CD4-positive, alpha-beta T cell treated with Interleukin-2 at 100 ng/mL for 4 hours (primary cell): ENCODE results near the gene FIBIN.
"Not testable (repeated sequence)": the region's sequence is repeated elsewhere in the genome, so short reads cannot be mapped to it uniquely, and the experiment has no call there.

Source experiments
- DNase-seq: peaks from one replicate; pipeline ENCODE4 v3.0.0-alpha.2; 2020; ENCODE audit warnings: low spot score

FIBIN gene

DNA sequence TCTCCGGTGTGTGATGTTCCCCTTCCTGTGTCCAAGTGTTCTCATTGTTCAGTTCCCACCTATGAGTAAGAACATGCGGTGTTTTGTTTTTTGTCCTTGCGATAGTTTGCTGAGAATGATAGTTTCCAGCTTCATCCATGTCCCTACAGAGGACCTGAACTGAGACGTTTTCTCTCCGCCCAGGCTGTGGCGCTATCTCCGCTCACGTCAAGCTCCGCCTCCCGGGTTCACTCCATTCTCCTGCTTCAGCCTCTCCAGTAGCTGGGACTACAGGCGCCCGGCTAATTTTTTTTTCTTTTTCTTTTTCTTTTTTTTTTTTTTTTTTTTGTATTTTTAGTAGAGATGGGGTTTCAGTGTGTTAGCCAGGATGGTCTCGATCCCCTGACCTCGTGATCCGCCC, 16.7 kb upstream of the FIBIN start:
- not testable (repeated sequence) for DNase-seq

DNA sequence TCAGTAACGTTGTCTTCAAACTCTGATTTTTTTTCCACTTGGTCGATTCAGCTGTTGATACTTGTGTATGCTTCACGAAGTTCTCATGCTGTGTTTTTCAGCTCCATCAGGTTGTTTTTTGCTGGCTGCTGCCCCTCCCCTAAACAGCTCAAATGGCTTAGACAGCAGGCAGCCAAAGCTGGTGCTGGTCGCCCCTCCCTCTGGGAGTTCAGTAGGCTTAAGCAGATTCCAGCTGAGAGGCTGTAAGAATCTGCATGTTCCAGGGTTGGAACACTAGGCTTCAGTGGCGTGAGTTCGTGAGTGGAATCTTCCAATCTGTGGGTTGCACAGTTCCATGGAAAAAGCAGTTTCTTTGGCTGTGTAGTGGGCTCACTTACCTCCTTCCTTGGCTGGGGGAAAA, 10.3 kb upstream of the FIBIN start:
- DNase-seq, result no peak

DNA sequence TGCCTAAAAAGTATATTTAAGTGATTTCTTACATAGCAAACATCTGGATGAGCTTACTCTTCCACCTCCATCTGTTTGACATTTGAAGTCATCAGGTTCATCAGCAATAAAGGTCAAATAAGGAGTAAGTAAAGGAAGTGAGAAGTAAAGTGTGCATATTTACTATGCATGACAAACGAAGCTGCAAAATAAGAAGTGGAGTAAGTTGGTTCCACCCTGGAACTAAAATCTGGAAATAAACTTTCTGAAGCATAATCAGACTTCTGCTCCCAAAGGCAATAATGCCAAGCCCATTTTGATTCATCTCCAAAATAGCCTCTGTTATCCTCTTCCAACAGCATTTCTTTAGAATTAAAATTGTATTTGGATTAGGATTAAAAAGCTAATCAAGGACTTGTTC, 8.4 kb upstream of the FIBIN start:
- DNase-seq, result no peak

DNA sequence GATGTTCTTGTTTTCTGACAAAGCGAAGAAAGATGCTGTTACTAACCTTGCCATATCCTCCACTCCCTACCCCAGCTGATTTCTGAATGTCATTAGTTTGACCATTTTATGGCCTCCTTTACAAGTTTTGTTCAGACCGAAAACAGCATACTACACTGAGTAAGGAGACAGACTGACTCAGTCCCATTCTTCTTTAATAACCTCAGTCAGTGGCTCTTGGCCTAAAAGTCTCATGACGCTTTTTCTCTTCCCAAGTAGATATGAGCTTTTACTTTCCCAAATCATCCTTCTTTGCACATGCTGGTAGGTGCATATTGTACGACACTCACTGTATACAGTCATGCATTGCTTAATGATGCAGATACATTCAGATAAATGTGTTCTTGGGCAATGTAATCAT, 8.0 kb upstream of the FIBIN start:
- no peak for DNase-seq

DNA sequence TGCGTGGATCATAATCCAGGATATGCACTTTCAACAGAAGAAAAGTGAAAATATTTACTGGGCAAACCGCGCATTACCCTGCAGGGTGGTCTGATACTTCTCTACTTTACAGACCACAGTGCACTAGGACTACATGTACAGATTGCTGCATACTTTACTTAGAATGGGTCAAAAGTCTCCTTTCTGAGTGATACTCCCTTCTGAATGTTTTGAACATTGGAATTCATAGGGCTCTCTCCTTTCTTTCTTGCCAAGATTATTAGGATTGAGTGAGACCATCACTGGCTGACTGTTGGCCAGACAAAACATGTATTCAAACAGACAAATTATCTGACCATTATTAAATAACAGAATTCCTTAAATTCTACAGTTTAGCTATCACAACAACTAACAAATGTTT, 6.6 kb upstream of the FIBIN start:
- DNase-seq, result no peak

DNA sequence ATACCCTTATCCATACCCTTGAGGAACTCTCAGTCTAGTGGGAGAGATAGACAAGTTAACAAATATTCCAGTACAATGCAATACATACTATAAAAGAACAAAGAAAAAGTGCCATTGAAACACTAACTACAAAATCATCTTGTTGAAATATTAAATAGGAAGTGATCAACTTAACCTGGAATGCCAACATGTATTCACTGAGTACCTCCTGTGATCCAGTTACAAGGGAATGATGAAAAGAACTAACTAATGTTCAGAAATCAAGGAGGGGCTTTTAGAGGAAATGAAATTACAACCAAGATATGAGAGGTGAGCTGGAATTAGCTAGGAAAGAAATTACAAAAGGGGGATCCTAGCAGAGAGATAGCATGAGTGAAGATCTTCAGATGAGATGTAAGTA, 6.2 kb upstream of the FIBIN start:
- no peak for DNase-seq

DNA sequence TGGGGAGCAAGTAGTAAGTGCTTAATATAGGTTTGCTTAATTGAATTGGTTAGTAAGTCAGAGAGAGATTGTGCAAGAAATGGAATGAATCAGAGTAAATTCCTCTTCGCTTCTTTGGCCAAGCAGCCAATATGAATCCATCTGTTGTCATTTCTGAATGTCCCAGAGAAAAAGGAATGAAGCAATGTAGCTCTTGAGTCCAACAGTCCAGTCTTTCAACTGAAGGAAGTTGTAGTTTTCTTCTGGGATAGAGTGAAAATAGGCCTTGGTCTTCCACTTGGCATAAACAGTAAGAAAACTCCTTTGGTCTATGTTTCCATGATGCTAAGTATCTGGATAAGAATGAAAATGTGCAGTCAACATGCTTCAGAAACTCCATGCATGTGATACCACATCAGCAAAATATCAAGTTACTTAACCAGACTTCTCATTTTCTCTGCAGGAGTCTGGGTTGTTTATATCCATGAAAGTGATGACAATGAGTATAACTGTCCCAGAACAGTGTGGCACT, 1.8 kb upstream of the FIBIN start:
- no peak for DNase-seq

DNA sequence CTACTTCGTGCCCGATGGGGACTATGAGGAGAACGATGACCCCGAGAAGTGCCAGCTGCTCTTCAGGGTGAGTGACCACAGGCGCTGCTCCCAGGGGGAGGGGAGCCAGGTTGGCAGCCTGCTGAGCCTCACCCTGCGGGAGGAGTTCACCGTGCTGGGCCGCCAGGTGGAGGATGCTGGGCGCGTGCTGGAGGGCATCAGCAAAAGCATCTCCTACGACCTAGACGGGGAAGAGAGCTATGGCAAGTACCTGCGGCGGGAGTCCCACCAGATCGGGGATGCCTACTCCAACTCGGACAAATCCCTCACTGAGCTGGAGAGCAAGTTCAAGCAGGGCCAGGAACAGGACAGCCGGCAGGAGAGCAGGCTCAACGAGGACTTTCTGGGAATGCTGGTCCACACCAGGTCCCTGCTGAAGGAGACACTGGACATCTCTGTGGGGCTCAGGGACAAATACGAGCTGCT, 751 bp downstream of the FIBIN start:
- no peak for DNase-seq

DNA sequence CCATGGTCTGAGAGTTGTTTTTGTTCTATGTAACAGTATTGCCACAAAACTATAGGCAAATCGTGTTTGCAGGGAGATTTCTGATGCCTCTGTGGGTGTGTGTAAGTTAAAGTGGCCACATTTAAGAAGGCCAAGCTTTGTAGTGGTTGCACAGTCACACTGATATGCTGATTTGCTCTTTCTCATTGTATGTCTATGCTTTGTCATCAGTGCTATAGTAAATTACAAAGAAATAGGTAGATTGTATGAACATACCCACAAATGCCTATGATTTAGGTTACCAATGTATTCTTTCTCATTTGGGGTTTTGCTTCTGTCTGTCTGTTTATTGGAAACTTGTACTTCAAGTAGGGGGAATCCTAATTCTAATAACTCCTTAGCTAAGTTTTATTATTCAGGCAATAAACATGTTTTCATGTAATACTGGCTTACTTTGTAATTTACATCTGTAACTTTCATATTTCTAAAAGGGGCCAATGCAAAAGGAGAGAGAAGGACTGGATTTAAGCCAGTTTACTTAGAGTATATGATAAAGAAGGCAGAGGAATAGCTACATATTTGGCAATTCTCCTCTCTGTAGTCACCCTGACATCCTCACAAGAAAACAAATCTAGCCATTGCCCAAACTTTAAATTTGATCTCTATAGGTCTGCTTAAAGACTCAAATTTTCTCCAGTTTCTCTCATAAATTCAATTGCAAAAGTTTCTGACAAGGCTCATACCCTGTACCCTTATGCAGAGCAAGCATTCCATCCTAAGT, 2.0 kb downstream of the FIBIN start:
- DNase-seq, result no peak

DNA sequence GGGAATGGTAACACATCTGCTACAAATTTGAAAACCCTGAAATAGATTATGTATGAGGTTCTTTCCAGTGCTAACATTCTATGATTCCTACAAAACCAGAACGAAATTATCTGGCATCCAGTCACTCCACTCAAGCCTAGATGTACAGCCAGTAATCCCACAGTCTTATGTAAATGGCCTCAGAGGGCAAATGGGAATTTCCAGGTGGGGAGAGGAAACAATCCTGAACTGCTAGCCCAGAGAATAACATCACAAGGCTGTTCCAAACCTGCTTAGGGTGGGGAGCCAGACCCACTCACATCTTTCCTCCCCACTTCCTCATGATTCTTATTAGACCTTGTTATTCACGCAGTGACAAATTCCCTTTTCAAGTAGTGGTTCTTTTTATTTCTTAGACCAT, 3.5 kb downstream of the FIBIN start:
- DNase-seq, result no peak

DNA sequence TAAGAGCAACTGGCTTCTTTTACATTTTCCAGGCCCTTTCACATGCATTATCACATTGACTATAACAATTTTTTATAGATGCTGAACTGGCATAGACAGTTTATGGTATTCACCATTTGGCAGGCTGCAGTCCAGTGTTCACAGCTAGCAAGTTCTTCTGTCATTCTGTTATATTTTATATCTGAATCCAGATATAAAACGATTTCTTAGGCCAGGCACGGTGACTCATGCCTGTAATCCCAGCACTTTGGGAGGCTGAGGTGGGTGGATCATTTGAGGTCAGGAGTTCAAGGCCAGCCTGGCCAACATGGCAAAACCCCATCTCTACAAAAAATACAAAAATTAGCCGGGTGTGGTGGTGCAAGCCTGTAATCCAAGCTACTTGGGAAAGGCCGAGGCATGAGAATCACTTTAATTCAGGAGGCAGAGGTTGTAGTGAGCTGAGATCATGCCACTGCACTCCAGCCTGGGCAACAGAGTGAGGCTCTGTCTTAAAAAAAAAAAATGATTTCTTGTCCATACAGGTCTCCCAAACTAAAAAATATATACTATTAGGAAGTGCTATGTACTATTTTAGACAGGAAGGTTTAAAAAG, 7.3 kb downstream of the FIBIN start:
- DNase-seq, result not testable (repeated sequence)

DNA sequence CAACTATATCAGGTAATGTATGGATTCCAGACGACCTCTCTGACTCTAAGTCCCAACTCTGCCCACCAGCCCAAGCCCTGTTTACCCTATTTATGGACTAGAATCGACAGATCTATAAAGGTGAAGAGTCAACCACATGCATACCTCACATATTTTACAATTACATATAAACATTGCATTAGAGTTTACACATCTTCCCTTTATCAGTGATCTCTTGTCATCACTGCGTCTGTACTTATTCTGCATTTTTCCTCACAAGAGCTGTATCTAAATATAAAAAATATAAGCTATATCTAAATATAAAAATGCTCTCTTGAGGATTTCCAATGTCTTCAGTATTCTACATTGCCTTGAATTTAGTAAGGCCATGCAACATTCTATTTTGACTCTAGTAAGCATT, 8.5 kb downstream of the FIBIN start:
- no peak for DNase-seq

DNA sequence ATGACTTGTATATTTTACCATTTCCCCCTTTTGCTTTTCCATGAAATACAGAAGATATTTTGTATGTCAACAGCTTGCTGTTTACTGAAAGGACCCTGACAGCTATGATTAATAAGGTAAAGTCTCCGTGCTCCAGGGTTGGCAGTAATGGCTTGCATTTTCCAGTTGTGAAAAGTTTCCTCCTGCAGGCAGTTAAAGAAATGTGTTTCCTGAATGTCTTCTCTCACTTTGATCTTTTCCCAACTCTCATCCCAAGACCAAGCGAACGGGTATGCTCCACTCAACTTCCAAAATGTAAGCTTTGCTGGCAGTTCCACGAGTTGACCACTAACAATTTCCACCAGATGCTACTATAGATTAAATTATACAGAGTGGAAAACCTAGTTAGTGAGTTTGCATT, 8.9 kb downstream of the FIBIN start:
- no peak for DNase-seq

DNA sequence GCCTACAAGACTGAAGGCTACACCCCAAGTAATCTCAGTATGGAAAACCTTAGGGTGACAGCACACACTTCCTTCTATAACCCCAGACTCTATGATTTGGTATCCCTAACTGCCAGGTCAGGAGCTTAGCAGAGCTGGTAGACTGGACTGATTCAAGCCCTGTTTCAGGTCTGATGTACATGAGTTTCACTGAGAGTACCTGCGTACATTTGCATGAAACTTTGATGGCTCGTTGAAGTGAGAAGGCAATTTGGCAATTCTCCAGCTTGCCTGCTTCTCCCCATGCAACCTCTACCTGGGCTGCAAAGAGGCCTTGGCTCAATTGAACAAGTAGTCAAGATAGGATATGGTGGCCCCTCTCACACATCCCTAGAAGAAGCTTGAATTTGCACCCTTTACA, 10.2 kb downstream of the FIBIN start:
- DNase-seq, result no peak

DNA sequence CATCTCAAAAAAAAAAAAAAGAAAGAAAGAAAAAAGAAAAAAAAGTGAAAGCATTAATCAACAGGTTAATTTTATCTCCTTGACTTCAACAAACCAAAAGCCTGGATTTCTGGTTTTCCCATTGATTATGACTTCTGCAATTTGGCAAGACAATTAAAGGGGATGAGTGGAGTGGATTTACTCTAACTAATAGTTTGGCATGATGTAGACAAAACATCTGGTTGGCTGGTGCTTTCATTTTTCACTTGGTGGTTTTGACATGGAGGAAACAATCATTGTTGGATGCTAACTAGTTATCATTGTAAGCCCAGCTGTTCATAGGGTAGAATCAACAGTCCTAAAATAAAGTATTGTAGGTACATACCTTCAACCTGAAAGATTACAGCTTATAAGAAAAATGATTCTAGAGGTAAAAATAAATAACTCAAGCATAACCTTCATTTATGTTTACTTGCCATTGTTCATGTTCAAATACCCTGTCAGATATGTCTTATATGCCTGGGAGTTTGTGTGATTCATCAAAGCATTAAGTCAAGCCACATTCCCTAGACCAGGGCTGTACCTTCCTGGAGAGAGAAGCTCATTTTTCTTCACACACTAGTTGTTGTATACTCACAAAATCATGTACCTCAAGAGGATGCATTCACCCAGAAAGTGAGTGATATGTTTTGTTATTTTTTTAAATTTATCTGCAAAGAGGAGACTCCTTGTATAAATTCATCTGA, 15.1 kb downstream of the FIBIN start:
- no peak for DNase-seq

DNA sequence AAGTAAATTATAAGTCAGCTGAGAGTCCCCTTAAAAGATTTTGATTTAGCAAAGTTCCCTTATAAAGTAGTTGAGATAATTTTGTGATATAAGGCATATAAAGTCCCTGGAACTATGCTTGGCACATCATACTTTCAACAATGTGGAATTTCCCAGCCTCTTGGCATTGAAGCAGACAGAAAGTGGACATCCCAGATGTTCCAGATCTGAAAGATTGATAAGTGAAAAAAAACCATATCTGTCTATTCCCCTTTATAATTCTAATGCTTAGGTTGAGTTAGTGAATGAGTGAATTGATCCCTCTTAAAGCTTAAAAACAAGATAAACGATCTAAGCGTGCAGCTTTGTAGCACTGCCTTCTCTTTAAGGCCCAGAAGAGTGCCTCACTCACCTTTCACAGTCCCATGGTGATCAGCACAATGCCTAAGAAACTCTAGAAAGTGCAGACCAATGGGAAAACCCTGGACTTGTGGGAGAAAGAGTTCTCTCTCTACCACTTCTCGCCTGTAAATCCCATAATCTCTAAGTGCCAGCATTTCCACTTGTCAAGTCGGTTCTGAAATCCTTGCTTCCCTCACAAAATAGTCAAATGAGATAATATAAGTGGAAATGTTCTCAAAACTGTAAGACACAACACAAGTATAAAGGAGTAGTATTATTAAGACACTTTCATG, 17.8 kb downstream of the FIBIN start:
- DNase-seq, result no peak

DNA sequence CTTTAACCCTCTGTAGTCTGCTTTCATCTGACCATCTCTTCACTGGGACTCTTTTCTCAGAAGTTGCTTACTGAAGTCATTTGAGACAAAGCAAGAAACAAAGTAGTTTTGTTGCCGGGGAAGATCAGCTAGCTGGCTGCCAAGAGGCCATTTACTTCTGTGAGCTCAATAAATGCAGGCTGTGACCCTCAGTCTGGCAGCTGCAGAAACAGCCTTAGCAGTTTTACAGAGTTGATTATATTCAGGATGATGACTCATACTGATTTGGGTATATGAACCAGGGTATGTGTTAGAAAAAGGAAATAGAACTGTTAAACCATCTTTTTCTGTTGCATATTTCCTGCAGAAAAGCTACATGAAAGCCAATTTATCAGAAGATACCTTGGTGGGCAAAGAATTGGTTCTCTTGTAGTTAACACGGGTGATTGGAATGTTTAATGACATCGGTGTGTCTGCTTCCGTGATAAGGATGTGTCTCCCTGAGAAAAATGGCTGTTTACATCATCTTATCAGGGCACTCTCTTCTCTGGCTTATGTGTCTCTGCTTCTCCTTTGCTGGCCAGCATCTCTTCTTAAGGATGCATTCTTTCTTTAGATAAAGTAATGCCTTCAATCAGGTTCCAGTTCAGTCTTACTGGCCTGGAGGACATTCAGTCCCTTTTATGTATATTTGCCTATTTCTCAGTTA, 18.5 kb downstream of the FIBIN start:
- no peak for DNase-seq

DNA sequence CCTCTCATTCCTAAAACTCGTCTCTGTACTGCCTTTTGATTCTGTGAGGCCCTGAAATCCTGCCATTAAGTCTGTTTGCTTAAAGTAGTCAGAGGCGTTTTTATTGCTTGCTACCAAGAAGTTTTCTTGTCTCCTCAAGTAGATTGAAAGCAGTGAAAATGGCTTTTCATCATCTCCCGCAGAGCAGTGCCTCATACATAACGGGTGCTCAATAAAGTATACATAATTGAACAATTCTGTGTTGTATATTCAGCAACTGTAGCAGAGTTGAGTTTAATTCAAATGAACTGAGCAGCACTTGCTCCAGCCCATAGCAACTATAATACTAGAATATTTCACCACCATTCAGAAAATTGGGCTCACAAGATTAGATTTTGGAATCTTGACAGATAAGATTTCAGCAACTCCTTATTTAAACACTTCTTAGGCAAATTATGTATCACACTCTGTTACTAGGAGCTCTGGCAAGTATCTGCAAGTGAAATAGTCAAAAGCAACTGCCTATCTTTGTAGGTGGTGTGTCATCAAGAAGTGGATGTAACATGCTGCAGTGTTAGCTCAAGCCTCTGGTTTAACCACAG, 20.0 kb downstream of the FIBIN start:
- no peak for DNase-seq

DNA sequence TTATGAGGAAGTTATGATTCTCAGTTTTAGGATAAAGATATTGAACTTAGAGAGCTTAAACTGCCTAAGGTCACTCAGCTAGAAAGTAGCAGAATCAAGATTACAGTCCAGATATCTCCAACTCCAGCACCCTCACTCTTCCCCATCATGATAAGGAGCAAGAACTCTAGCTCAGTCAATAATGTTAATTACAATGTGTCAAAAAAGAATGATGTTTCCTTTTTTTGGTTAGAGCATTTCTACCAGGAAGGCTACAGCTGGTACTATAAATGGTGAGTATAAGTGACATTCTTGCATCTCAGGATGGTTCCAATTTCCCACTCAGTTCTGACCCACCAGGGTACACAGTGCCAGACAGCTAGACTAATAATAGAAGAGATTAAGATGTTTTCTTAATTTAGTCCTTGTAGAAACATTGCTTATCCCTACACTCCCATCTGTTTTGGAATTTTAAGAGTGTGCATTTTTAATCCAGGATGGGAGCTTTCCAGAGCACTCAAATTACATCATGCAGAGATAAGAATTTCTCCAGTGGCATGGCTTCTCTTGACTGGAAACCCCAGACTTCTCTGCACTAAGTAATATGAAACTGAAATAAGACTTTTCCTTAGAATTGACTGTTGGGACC, 25.1 kb downstream of the FIBIN start:
- DNase-seq, result no peak

DNA sequence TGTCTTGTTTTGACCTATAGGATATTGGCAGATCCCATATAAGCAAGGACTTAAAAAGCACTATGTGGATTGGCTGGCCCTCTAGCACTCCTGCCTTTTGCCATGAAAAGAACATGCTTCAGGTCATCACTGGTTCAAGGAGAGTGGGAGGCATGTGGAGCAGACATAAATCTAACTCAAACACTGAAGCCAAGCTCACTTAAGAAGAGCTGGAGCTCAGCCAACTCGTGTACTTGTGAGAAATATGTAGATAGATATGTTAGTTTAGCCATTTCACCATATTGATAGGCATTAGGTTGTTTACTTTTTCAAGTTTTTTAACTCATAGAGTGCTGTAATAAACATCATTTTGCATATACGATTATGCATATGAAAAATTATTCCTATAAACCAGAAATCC, 26.8 kb downstream of the FIBIN start:
- no peak for DNase-seq

DNA sequence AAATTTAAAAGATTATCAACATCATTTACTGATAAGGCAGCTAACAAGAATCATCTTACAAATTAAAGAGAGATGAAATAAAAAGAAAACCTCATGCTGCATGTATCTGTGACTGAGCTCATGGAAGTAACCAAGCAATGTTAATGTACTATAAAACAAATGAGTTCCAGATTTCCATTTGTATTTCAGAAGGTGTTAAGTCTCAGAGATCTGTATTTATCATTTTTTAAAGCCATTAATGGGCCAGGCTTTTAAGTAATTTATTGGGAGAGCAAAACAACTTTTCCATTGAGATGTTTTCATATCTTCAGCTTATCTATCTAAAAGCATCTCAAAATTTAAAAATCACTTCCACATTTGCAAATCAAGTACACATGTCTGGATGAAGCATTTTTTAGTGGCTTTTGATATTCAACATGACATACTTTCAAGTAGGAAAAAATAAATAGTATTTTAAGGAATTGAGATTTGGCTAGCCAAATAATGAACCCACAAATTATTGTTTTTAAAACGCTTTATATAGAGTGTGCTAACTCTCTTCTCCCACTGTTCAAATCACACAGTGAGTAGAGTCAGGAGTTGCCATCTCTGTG, 28.8 kb downstream of the FIBIN start:
- no peak for DNase-seq
